Psoas muscle (tissue), 8 donors: Measurements from ENCODE around the gene NEK11. TPM values are rescaled to one million over a fixed set of nuclear protein-coding genes. Genes with fewer than 3 reads are reported as not detected.

Source experiments
- ATAC-seq, 4 donors: fragments of 200-7000 bp; cut with Tn5 transposase; one replicate each; pipeline ENCODE4 v1.9.1; 2020; ENCODE audit warnings: moderate library complexity in 3 of 4, mild to moderate bottlenecking in 2 of 4
- DNase-seq, 2 donors: peaks; one replicate each; pipeline ENCODE4 v3.0.0-alpha.2; 2020
- H3K27ac ChIP-seq: fragments of 200-600 bp; one replicate; pipeline ENCODE4 v1.8.0; 2022
- H3K27me3 ChIP-seq, 3 donors: fragments of 200-600 bp in 1 of 3; one replicate each; pipeline versions ENCODE4 v1.6.1 to v1.8.0; 2013 to 2022; ENCODE audit warnings: low read length in 2 of 3, mild to moderate bottlenecking in 2 of 3, moderate library complexity in 1 of 3; ENCODE audit not compliant: insufficient read depth in 3 of 3
- H3K36me3 ChIP-seq, 2 donors: fragments of 200-600 bp in 1 of 2; one replicate each; pipeline versions ENCODE4 v1.6.1 to v1.8.0; 2013 to 2022; ENCODE audit warnings: low read depth in 1 of 2, mild to moderate bottlenecking in 1 of 2, moderate library complexity in 1 of 2; ENCODE audit not compliant: insufficient read depth in 1 of 2
- H3K4me1 ChIP-seq: fragments of 200-600 bp; one replicate; pipeline ENCODE4 v1.8.0; 2022
- H3K4me3 ChIP-seq: fragments of 200-600 bp; one replicate; pipeline ENCODE4 v1.8.0; 2022; ENCODE audit warnings: mild to moderate bottlenecking
- H3K9me3 ChIP-seq: fragments of 200-600 bp; one replicate; pipeline ENCODE4 v1.8.0; 2022
- WGBS, 3 donors: extraction: QIAGEN DNeasy Blood & Tissue Kit; methylation state at CpG; one replicate each; pipeline versions ENCODE4 v1.1.6 to v1.1.7; 2013; 5-methylcytosine and 5-hydroxymethylcytosine counted together
- intact Hi-C, 2 donors: fragments of 100-400 bp; cut with DNase I; formaldehyde crosslinking; loops; one replicate each; pipeline versions ENCODE4 v1.11.0 to v1.14.2; 2022
- polyA plus RNA-seq, 3 donors: library from polyadenylated mRNA; stranded (reverse); fragments of 200-250 nt; gene quantifications; one replicate each; pipeline ENCODE4 v1.2.3, GENCODE V29; 2013
- total RNA-seq, 4 donors: library from RNA; stranded (reverse); fragmentation: NEBNext Ultra II Directional in 2 of 4; extraction: Animal tissue kit (Norgen Biotek cat#: 25700) in 2 of 4; gene quantifications; one replicate each; pipeline versions ENCODE4 v1.2.1 to v1.2.4, GENCODE V29; 2021 to 2023
- TF ChIP-seq, protein P1 (sequence below): fragments of 200-600 bp; IDR thresholded peaks from one replicate; pipeline ENCODE4 v1.8.0; 2022; ENCODE audit warnings: antibody characterized with exemption
- donor health status: healthy with polysubstance abuse.
- donor health status: DM: no; HTN: no; CAD: no; lungs with moderate emphysema.
- donor health status: Bipolar disorder and iron deficiency.
- donor health status: healthy.
- donor health status: DM: yes; HTN: yes; CAD: no.
- donor health status: DM: no; HTN: no; CAD: no.
- donor health status: DM: no; HTN: no; CAD: no.
- donor health status: DM: yes; HTN: yes; CAD: no.

Gene NEK11
- total and polyA plus RNA-seq, 7 donors, result 1.5 to 7.2 (median 2.1) TPM

DNA sequence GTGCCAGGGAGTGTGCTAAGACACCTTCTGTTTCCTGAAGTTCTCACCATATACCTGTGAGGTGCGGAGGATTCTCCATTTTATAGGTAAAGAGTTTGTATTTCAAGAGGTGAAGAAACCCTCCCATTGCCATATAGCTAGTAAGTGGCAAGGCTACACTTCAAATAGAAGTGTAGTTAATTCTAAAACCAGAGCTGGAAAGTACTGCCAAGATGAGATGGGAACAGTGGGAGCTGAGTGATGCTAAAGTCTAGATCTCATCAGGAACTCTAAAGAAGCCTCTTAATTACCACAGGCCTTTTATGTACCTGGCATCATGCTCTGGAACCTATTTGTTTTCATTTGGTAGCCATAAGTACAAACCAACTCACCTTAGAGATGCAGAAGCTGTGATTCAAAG lies 256.3 kb downstream of the NEK11 start:
- H3K27ac ChIP-seq, result peak overlapping the region; percentile 62
- ATAC-seq, result peak in 1 of 4 donors; percentile 33
- 86 to 100% (median 96%) methylated on average over 1 of the region's 1 CpG for WGBS, 3 donors

DNA sequence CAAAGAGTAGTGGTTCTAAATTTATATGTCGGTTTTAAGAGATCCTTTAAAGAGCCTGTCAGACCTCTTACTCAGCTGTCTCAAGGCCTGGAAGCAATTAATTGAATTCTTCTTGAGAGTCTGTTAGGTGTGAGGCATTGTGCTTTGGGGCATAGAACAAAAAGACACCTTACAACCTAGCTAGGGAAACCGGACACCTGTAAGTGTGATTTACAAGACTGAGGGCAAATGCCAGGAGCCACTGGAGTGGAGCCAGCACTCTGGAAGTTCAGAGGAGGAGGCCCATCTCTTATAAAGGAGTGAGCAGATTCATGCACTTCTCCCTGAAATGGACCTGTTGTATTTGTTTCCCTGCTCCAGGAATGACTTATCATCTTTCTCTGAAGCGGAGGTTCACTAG lies 257.2 kb downstream of the NEK11 start:
- H3K9me3 ChIP-seq, result no peaks in the 10 kb centered on the region
- no peaks in the 10 kb centered on the region for H3K36me3 ChIP-seq
- intact Hi-C loops, result loop anchor here in 1 of 2 donors (5.0 kb wide), 1 partner anchor 68 kb away; no protein-coding TSS in a partner anchor
- TF ChIP-seq, protein P1, sequence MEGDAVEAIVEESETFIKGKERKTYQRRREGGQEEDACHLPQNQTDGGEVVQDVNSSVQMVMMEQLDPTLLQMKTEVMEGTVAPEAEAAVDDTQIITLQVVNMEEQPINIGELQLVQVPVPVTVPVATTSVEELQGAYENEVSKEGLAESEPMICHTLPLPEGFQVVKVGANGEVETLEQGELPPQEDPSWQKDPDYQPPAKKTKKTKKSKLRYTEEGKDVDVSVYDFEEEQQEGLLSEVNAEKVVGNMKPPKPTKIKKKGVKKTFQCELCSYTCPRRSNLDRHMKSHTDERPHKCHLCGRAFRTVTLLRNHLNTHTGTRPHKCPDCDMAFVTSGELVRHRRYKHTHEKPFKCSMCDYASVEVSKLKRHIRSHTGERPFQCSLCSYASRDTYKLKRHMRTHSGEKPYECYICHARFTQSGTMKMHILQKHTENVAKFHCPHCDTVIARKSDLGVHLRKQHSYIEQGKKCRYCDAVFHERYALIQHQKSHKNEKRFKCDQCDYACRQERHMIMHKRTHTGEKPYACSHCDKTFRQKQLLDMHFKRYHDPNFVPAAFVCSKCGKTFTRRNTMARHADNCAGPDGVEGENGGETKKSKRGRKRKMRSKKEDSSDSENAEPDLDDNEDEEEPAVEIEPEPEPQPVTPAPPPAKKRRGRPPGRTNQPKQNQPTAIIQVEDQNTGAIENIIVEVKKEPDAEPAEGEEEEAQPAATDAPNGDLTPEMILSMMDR, result no peak
- peaks cover 32% of the 10 kb centered on the region for H3K4me1 ChIP-seq
- 47 to 65% (median 51%) methylated on average over 3 of the region's 3 CpGs for WGBS, 3 donors
- ATAC-seq (peak in 1 of 4 donors; percentile 38), DNase-seq (no peak)
- H3K27me3 ChIP-seq, result no peaks in the 10 kb centered on the region
- no peak overlapping the region for H3K27ac ChIP-seq
- H3K4me3 ChIP-seq, result no peak overlapping the region

More for the DNA sequence above, 256.3 kb downstream of the NEK11 start:
- Histone ChIP-seq H3K36me3 (no peaks in the 10 kb centered on the region), H3K4me1 (peaks cover 32% of the 10 kb centered on the region), H3K4me3 (no peak overlapping the region), H3K9me3 (no peaks in the 10 kb centered on the region), H3K27me3 (no peaks in the 10 kb centered on the region)
- intact Hi-C loops, result loop anchor here in 1 of 2 donors (5.0 kb wide), 1 partner anchor 69 kb away; no protein-coding TSS in a partner anchor
- no peak for DNase-seq
- TF ChIP-seq, protein P1, result no peak

DNA sequence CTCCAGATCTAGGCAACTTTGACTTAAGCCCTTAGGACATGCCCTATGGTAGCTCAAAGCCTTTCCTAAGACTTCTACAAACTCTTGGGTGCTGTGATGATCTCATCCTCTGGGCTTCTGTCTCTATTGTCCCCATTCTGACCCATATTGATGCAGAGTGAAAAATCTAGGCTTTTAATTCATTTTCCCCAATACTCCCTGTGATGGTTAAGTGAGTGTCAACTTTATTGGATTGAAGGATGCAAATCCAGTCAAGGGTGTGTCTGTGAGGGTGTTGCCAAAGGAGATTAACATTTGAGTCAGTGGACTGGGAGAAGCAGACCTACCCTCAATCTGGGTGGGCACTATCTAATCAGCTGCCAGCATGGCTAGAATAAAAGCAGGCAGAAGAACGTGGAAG lies 257.6 kb downstream of the NEK11 start:
- H3K4me1 ChIP-seq, result peaks cover 32% of the 10 kb centered on the region
- H3K9me3 ChIP-seq, result no peaks in the 10 kb centered on the region
- DNase-seq (no peak), ATAC-seq (no peak)
- no peaks in the 10 kb centered on the region for H3K27me3 ChIP-seq
- no peaks in the 10 kb centered on the region for H3K36me3 ChIP-seq
- intact Hi-C loops, result loop anchor here in 1 of 2 donors (5.0 kb wide), 1 partner anchor 68 kb away; no protein-coding TSS in a partner anchor
- no peak overlapping the region for H3K4me3 ChIP-seq
- TF ChIP-seq, protein P1, result no peak
- WGBS, 3 donors, result 85 to 88% (median 87%) methylated on average over 1 of the region's 1 CpG
- H3K27ac ChIP-seq, result no peak overlapping the region

GRCh38 chr3:131285456-131285855 lies 258.8 kb downstream of the NEK11 start:
- Histone ChIP-seq H3K4me1 (peaks cover 32% of the 10 kb centered on the region), H3K27ac (no peak overlapping the region), H3K27me3 (no peaks in the 10 kb centered on the region), H3K4me3 (no peak overlapping the region), H3K36me3 (no peaks in the 10 kb centered on the region), H3K9me3 (no peaks in the 10 kb centered on the region)
- DNase-seq (no peak), ATAC-seq (no peak)
- TF ChIP-seq, protein P1, result no peak
- 80 to 85% (median 85%) methylated on average over 3 of the region's 3 CpGs for WGBS, 3 donors
- intact Hi-C loops, result no loop called here

- ATAC-seq (no peak), DNase-seq (no peak)
- intact Hi-C loops, result no loop called here
- H3K4me3 ChIP-seq, result no peak overlapping the region
- no peak overlapping the region for H3K27ac ChIP-seq
- no peaks in the 10 kb centered on the region for H3K9me3 ChIP-seq
- TF ChIP-seq, protein P1, result no peak
- H3K27me3 ChIP-seq, result peaks cover 0 to 3% (median 0%) of the 10 kb centered on the region in 3 donors
- no peaks in the 10 kb centered on the region for H3K4me1 ChIP-seq
- H3K36me3 ChIP-seq, result no peaks in the 10 kb centered on the region
- 93 to 95% (median 93%) methylated on average over 1 of the region's 1 CpG for WGBS, 3 donors
Observed at GRCh38 chr3:131299836-131300235, 273.2 kb downstream of the NEK11 start.
